ENCODE results near the gene SEZ6. TPM values are rescaled to one million over a fixed set of nuclear protein-coding genes. Genes with fewer than 3 reads are reported as not detected.

The SEZ6 gene
- total RNA-seq, 4 donors from 2014 or later: not detected

GRCh38 chr17:29018788-29019474, 13.1 kb upstream of the SEZ6 start:
- WGBS, 2 donors: 54 to 60% methylated on average over 6 of the region's 6 CpGs
- Histone ChIP-seq H3K36me3 (no peaks in the 10 kb centered on the region), H3K27me3 (no peaks in the 10 kb centered on the region), H3K9me3 (no peaks in the 10 kb centered on the region), H3K27ac (no peak overlapping the region), H3K4me1 (peaks cover 7 to 10% of the 10 kb centered on the region in 2 donors), H3K4me3 (replicated peaks in 1 of 3) (no peak overlapping the region)
- no peak for DNase-seq
- TF ChIP-seq POLR2A (IDR thresholded peaks at IDR 0.05): no peak
- no peak for TF ChIP-seq CTCF (IDR thresholded peaks at IDR 0.05)
- intact Hi-C loops (cut with DNase I): no loop called here

- intact Hi-C loops (cut with DNase I): no loop called here
- Histone ChIP-seq H3K27ac (no peak overlapping the region), H3K9me3 (no peaks in the 10 kb centered on the region), H3K36me3 (no peaks in the 10 kb centered on the region), H3K27me3 (no peaks in the 10 kb centered on the region), H3K4me3 (replicated peaks in 1 of 3) (no peak overlapping the region), H3K4me1 (peaks cover 7 to 10% of the 10 kb centered on the region in 2 donors)
- TF ChIP-seq CTCF (IDR thresholded peaks at IDR 0.05): no peak
- TF ChIP-seq POLR2A (IDR thresholded peaks at IDR 0.05): no peak
- 60 to 69% methylated on average over 13 of the region's 13 CpGs for WGBS, 2 donors
- DNase-seq: no peak
Observed at GRCh38 chr17:29016345-29017210, 10.7 kb upstream of the SEZ6 start.

- H3K4me1 ChIP-seq: peaks cover 2% of the 10 kb centered on the region in 2 donors
- H3K36me3 ChIP-seq: no peaks in the 10 kb centered on the region
- no peak overlapping the region for H3K4me3 ChIP-seq (replicated peaks in 1 of 3)
- H3K27me3 ChIP-seq: no peaks in the 10 kb centered on the region
- DNase-seq: no peak
- no peaks in the 10 kb centered on the region for H3K9me3 ChIP-seq
- WGBS, 2 donors: 66 to 67% methylated on average over 5 of the region's 5 CpGs
- TF ChIP-seq CTCF (IDR thresholded peaks at IDR 0.05) (no peak), POLR2A (IDR thresholded peaks at IDR 0.05) (no peak)
- H3K27ac ChIP-seq: no peak overlapping the region
- intact Hi-C loops (cut with DNase I): no loop called here
Observed at GRCh38 chr17:29014716-29015115, 8.9 kb upstream of the SEZ6 start.

GRCh38 chr17:29012535-29012934, 6.7 kb upstream of the SEZ6 start:
- H3K4me3 ChIP-seq (replicated peaks in 1 of 3): no peak overlapping the region
- TF ChIP-seq POLR2A (IDR thresholded peaks at IDR 0.05): no peak
- TF ChIP-seq CTCF (IDR thresholded peaks at IDR 0.05): no peak
- DNase-seq: no peak
- H3K27ac ChIP-seq: no peak overlapping the region
- 87 to 88% methylated on average over 1 of the region's 1 CpG for WGBS, 2 donors
- no peaks in the 10 kb centered on the region for H3K36me3 ChIP-seq
- no peaks in the 10 kb centered on the region for H3K9me3 ChIP-seq
- no peaks in the 10 kb centered on the region for H3K27me3 ChIP-seq
- intact Hi-C loops (cut with DNase I): no loop called here
- H3K4me1 ChIP-seq: no peaks in the 10 kb centered on the region

GRCh38 chr17:29010586-29010985, 4.8 kb upstream of the SEZ6 start:
- intact Hi-C loops (cut with DNase I): no loop called here
- Histone ChIP-seq H3K27ac (no peak overlapping the region), H3K4me3 (replicated peaks in 1 of 3) (no peak overlapping the region), H3K4me1 (peaks cover 3 to 7% of the 10 kb centered on the region in 2 donors), H3K36me3 (no peaks in the 10 kb centered on the region), H3K27me3 (no peaks in the 10 kb centered on the region), H3K9me3 (no peaks in the 10 kb centered on the region)
- WGBS, 2 donors: 72% methylated on average over 7 of the region's 7 CpGs
- TF ChIP-seq POLR2A (IDR thresholded peaks at IDR 0.05): no peak
- no peak for TF ChIP-seq CTCF (IDR thresholded peaks at IDR 0.05)
- DNase-seq: no peak
